ENCODE results near the gene ATP6V1D. TPM values are rescaled to one million over a fixed set of nuclear protein-coding genes. Genes with fewer than 3 reads are reported as not detected.

ATP6V1D gene
- total and polyA plus RNA-seq, 2 of the 8 experiments (the other 6 are each of a cell fraction or from before 2014, with no cell fraction given): 45.1 to 76.3 TPM

DNA sequence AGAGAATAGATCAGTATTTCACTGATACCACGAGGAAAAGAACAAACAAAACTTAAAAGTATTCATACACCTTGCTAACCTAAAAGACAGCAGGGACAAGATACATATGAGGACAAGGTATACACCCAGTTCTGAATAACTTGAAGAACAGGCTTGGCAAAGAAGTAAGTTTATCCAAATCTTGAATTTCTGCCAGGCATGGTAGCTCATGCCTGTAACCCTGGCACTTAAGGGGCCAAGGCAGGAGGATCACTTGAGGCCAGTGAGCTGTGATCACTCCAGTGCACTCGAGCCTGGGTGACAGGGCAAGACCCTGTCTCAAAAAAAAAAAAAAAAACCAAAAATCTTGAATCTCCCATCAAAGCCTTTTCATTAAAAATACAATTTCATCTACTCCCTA is 25.5 kb upstream of the ATP6V1D start (continued):
- TF ChIP-seq GABPA (IDR thresholded peaks at IDR 0.05; ENCODE audit: borderline replicate concordance, insufficient read depth, low read length): no peak
- TF ChIP-seq MAFK (IDR thresholded peaks at IDR 0.05; ENCODE audit: low read depth, low read length): no peak
- TF ChIP-seq POLR2A (IDR thresholded peaks at IDR 0.05; ENCODE audit: control extremely low read depth in 1 of 2, low read depth in 2 of 2, low read length in 2 of 2): no peak

Data from H1 (cell line).